NK-92 treated with Interleukin-12 subunit alpha and Interleukin-12 subunit beta, amount 100 ng/mL, for 24 hours (cell line): ENCODE data around the gene RER1.

Source experiments
- DNase-seq: peaks from one replicate; lab custom pipeline; 2025; lab: John Stamatoyannopoulos, UW

Gene RER1

GRCh38 chr1:2389644-2390043, 2.0 kb upstream of the RER1 start:
- no peak for DNase-seq

DNA sequence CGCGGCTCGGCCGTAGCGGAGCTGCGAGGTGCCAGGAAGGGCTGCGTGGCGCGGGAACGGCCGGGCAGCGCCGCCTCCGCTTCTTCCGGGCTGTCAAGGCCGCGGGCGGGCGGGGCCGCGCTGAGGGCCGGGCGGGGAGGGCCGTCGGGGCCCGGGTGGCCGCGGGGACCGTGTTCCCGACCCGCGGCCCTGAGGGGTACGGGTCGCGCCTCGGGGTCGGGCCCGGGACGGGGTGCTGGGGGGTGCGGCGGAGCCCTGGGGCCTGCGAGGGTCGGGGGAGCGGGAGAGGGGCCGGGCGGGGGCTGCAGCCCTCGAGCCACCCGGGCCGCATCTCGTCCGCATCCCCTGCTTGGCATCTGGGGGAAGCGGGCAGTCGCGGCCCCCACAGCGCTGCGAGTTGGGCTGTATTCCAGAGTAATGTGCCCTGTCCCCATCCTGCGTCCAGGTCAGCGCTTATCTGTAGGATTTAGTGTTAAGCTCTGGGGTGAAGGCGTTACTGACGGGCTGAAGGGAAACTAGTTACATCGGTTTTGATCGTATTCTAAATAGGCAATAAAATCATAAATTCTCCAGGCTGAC, 379 bp downstream of the RER1 start:
- no peak for DNase-seq

- DNase-seq: no peak
Observed at GRCh38 chr1:2392686-2393085, 1.0 kb downstream of the RER1 start.

DNA sequence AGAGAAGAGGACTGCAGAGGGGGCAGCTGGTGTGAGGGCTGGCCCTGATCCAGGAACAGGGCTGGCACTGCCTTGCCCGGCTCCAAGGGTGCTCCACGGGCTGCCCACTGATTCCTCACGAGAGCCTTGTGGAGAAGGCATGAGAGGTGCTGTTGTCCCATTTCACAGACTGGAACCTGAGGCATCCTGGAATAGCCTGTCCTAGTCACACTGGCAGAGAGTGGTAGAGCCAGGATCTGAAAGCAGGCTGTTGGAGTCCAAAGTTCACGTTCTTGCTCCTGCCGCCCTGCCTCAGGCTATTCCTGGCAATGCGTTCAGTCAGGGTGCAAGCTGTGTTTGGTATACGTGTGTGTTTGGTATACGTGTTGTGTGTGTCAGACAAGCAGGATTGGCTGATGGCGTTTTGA, 1.8 kb downstream of the RER1 start:
- no peak for DNase-seq

DNA sequence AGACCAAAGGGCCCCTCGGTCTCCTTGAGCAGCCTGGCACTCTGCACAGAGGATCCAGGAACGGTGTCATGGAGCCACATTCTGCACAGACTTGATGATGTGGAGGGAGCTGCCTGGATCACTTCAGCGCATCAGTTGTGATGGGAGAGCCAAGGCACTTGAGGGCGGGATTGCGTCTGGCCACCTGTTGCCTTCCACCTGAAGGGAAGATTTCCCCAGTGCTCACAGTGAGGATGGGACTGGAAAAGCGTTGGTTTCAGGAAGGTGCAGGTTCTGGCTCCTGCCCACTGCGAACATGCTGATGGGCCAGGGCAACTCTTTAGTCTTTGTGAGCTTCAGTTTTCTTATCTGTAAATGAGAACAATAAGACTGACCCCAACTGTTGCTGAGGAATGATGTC, 2.6 kb downstream of the RER1 start:
- no peak for DNase-seq

GRCh38 chr1:2394761-2395160, 3.1 kb downstream of the RER1 start:
- DNase-seq: no peak

- DNase-seq: no peak
Observed at GRCh38 chr1:2395245-2395644, 3.6 kb downstream of the RER1 start.

DNA sequence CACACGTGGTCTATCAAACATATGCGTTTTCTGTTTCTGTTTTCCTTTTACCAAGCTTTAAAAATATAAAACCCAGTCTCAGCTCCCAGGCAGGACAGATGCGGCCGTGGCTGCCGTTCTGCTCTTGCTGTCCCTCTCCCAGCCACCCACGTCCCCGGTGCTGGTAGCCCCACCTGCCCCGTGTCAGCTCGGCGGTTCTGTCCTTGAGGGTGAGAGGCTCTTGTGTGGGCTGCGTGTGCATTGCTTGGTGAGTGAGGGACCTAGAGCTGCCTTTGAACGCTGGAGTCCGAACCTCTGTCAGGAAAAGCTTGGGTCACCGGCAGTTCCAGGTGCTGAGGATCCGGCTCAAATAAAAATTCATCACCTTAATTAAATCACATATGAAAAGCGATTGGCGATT, 4.4 kb downstream of the RER1 start:
- no peak for DNase-seq

GRCh38 chr1:2396476-2396875, 4.8 kb downstream of the RER1 start:
- no peak for DNase-seq

DNA sequence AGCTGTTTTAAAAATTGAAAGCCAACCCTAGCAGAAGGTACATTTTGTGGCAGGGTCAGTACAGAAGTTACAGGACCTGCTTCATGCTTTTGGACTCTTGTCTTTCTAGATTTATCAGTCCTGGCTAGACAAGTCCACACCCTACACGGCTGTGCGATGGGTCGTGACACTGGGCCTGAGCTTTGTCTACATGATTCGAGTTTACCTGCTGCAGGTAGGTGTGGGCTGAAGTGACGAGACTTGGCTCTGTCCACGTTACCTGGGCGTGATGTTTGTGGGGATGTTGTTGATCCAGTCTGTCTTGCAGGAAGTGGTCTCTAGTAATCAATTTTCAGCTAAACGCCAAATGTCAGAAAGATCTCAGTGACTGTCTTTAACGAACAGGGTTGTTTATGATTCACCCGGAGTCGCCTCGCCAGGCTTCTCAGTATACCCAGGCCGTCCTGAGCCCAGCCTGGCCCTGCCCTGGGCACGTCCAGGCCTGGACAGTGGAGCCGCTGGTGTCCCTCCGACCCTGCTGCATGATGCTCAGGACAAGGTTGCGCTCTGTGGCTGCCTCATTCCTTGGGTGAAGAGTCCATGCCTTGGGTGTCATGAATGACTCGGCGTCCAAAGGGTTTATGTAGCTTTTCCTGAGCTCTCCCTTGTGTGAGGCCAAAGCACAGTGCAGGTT, 5.5 kb downstream of the RER1 start:
- no peak for DNase-seq

DNA sequence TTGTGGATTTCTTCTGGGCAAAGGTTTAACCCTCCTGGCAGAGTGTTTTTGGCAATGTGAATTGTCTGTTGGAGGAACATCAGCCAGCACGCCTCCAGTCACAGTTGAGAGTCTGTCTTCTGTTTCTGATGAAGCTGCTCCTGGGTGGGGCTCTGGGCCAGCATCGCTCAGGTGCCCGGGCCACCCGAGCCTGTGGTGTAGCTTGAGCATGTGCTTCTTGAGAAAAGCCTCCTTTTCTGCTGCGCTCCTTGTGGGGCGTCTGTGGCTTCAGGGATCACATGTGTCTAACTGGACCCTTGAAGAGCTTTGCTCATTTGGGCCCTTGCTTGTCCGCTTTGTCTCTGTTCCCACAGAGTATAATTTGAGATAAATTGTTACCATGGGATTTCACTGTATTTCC, 7.2 kb downstream of the RER1 start:
- DNase-seq: no peak

GRCh38 chr1:2399890-2400575, 8.4 kb downstream of the RER1 start:
- no peak for DNase-seq

GRCh38 chr1:2400576-2400909, 8.9 kb downstream of the RER1 start:
- no peak for DNase-seq

- no peak for DNase-seq
Observed at GRCh38 chr1:2400950-2401649, 9.5 kb downstream of the RER1 start.

- DNase-seq: no peak
Observed at GRCh38 chr1:2402420-2402819, 10.8 kb downstream of the RER1 start.

DNA sequence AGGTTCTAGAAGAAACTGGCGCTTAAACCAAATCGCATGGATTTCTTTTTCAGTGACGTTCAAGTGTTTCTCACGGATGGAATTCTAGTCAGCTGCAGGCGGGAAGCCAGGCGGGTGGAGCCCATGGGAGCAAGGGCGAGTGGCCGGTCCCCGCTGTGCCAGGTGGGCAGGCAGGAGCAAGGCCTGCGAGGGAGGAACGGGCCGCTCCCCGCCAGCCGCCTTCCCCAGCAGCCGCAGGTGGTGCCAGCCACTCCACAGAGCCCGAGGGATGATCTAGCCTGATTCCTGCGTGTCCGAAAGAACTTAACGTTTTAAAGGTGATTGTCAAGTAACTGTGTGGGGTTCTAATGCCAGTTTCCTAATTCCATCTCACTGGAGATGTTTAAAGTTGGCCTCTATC, 11.6 kb downstream of the RER1 start:
- DNase-seq: no peak

GRCh38 chr1:2404142-2404889, 12.7 kb downstream of the RER1 start:
- DNase-seq: no peak

GRCh38 chr1:2404890-2405511, 13.4 kb downstream of the RER1 start:
- no peak for DNase-seq

GRCh38 chr1:2405588-2406295, 14.1 kb downstream of the RER1 start:
- DNase-seq: no peak

DNA sequence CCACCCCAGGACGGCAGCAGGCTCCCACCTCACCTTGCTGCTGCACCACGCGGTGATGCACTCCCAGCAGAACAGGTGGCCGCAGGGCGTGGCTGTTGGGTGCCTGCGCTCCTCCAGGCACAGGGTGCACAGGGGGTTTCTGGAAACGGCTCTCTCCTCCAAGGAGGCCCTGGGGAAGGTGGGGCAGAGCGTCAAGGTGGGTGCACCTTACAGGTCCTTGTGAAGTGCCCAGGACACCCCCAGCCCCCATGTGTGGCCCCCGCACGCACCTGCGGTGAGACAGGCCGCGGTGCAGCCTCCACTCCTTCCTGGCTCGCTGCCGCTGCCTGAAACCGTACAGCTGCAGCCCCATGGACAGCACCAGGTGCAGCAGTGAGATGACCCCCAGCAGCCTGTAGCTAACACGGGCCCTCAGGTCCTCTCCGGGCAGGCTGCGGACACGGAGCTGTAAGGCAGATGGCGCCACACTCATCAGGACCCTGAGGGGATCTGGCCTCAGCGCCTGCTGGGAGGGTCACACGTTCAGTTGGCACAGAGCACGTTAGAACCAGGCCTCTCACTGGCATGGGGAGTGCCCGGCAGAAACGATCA, 14.9 kb downstream of the RER1 start:
- no peak for DNase-seq
